Sciatic nerve (tissue), 2 donors: Measurements from ENCODE around the gene PIR. TPM values are rescaled to one million over a fixed set of nuclear protein-coding genes. Genes with fewer than 3 reads are reported as not detected.

Experiments
- ATAC-seq: fragments of 200-7000 bp; cut with Tn5 transposase; one replicate; pipeline ENCODE4 v1.9.1; 2020; ENCODE audit warnings: mild to moderate bottlenecking, moderate library complexity
- DNase-seq: peaks from one replicate; pipeline ENCODE4 v3.0.0-alpha.2; 2020; ENCODE audit warnings: low spot score
- intact Hi-C: fragments of 100-400 bp; cut with DNase I; formaldehyde crosslinking; loops from one replicate; pipeline ENCODE4 v1.14.2; 2022
- total RNA-seq: library from RNA; stranded (reverse); fragmentation: NEBNext Ultra II Directional; extraction: Animal tissue kit (Norgen Biotek cat#: 25700); gene quantifications from one replicate; pipeline ENCODE4 v1.2.1, GENCODE V29; 2021
- donor health status: DM: no; HTN: no; CAD: no.
- donor health status: DM: no; HTN: no; CAD: no.

The PIR gene
- total RNA-seq = 36.1 TPM

- intact Hi-C loops = no loop called here
- ATAC-seq = peak; percentile 99
- peak; percentile 91 for DNase-seq
These were observed at the start of gene PIR for GRCh38 chrX:15493118-15493962. Gene PIR, minus strand, starts transcription at chrX:15493333. Its CDS starts 2,076 bp downstream, at chrX:15491257.

- ATAC-seq = no peak
- no peak for DNase-seq
- intact Hi-C loops = no loop called here
These were observed 37.2 kb upstream of the PIR start for GRCh38 chrX:15530318-15530717.

GRCh38 chrX:15529165-15529564 is 36.0 kb upstream of the PIR start:
- ATAC-seq = no peak
- no peak for DNase-seq
- intact Hi-C loops = no loop called here

GRCh38 chrX:15525664-15526416 is 32.7 kb upstream of the PIR start:
- DNase-seq (no peak), ATAC-seq (no peak)
- intact Hi-C loops = no loop called here

- intact Hi-C loops = no loop called here
- no peak for DNase-seq
- ATAC-seq = no peak
These were observed 31.3 kb upstream of the PIR start for GRCh38 chrX:15524417-15524816.

- DNase-seq (no peak), ATAC-seq (no peak)
- intact Hi-C loops = no loop called here
These were observed 30.0 kb upstream of the PIR start for GRCh38 chrX:15523088-15523487.

- ATAC-seq (no peak), DNase-seq (no peak)
- intact Hi-C loops = no loop called here
These were observed 29.3 kb upstream of the PIR start for GRCh38 chrX:15522464-15522863.

GRCh38 chrX:15515931-15516330 is 22.8 kb upstream of the PIR start:
- ATAC-seq (no peak), DNase-seq (no peak)
- intact Hi-C loops = no loop called here

- no peak for ATAC-seq
- DNase-seq = no peak
- intact Hi-C loops = no loop called here
These were observed 21.1 kb upstream of the PIR start for GRCh38 chrX:15514279-15514678.

GRCh38 chrX:15512401-15512965 is 19.4 kb upstream of the PIR start:
- ATAC-seq = no peak
- no peak for DNase-seq
- intact Hi-C loops = no loop called here

GRCh38 chrX:15511563-15511962 is 18.4 kb upstream of the PIR start:
- DNase-seq (no peak), ATAC-seq (no peak)
- intact Hi-C loops = no loop called here

- intact Hi-C loops = no loop called here
- ATAC-seq (no peak), DNase-seq (no peak)
These were observed 16.7 kb upstream of the PIR start for GRCh38 chrX:15509845-15510244.

- ATAC-seq = no peak
- intact Hi-C loops = no loop called here
- DNase-seq = no peak
These were observed 13.9 kb upstream of the PIR start for GRCh38 chrX:15507005-15507404.

GRCh38 chrX:15505101-15505500 is 12.0 kb upstream of the PIR start:
- DNase-seq (no peak), ATAC-seq (no peak)
- intact Hi-C loops = no loop called here

- no peak for ATAC-seq
- intact Hi-C loops = no loop called here
These were observed 11.5 kb upstream of the PIR start for GRCh38 chrX:15504661-15505060.

GRCh38 chrX:15501506-15501905 is 8.4 kb upstream of the PIR start:
- DNase-seq = no peak
- intact Hi-C loops = no loop called here
- ATAC-seq = no peak

More at GRCh38 chrX:15504661-15505060, 11.5 kb upstream of the PIR start:
- DNase-seq = no peak

GRCh38 chrX:15500497-15500966 is 7.4 kb upstream of the PIR start, which contains the start of gene BMX:
Gene BMX, plus strand, starts transcription at chrX:15500807. Its CDS starts 7,547 bp downstream, at chrX:15508354.
- DNase-seq (no peak), ATAC-seq (no peak)
- intact Hi-C loops = no loop called here

GRCh38 chrX:15499976-15500375 is 6.8 kb upstream of the PIR start:
- no peak for DNase-seq
- intact Hi-C loops = no loop called here
- ATAC-seq = no peak

- DNase-seq (no peak), ATAC-seq (no peak)
- intact Hi-C loops = no loop called here
These were observed 5.6 kb upstream of the PIR start for GRCh38 chrX:15498741-15499140.

- DNase-seq (no peak), ATAC-seq (no peak)
- intact Hi-C loops = no loop called here
These were observed 4.7 kb upstream of the PIR start for GRCh38 chrX:15497865-15498264.
